Choroid plexus epithelial cell (primary cell): ENCODE measurements around the gene ZNF774.

Experiments
- DNase-seq: peaks from one replicate; pipeline ENCODE4 v3.0.0-alpha.2; 2010; ENCODE audit warnings: low read depth
- H3K4me3 ChIP-seq: 2 replicates; pipeline ENCODE4 v1.5.1; 2011; ENCODE audit warnings: low read depth, mild to moderate bottlenecking, control low read depth, low read length, moderate library complexity
- TF ChIP-seq, protein P1 (sequence below): conservative IDR thresholded peaks from 2 replicates; pipeline ENCODE4 v1.5.1; 2011; ENCODE audit warnings: low read depth, mild to moderate bottlenecking, control low read depth, inconsistent platforms, low read length, moderate library complexity

The ZNF774 gene

DNA sequence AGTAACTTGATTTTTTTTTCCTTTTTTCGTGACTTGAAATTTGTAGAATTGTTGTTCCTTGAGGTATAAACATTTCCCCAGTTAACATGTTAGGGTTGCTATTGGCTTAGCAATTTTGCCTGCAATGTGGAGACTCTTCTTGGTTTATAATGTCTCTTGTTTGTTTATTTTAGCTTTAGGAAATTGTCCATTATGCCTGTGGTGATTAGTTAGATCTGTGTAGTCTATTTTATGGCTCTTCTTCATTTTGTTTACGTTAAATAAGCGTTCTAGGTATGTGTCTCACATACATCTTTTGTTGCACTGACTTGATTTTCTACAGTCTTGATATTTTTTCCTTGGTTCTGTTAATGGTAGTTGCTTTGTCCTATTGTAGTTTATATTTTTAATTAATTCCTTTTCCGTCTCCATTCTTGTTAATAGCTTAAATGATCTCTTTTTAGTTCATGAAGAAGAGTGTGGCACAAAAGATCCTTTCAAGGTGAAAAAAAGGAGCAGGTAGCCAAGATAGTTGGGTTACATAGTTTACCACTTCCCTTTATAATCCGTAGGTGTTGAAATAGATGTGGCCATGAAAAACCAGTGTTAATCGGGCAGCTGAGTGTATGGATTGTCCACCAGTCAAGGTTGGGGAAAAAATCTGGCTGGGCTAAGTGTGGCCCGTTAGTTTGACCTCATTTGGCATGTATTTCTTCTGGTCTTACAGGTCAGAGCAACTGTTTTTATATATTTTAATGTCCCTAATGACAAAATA lies 48.1 kb downstream of the ZNF774 start:
- DNase-seq = no peak
- no peak overlapping the region for H3K4me3 ChIP-seq
- TF ChIP-seq, protein P1, sequence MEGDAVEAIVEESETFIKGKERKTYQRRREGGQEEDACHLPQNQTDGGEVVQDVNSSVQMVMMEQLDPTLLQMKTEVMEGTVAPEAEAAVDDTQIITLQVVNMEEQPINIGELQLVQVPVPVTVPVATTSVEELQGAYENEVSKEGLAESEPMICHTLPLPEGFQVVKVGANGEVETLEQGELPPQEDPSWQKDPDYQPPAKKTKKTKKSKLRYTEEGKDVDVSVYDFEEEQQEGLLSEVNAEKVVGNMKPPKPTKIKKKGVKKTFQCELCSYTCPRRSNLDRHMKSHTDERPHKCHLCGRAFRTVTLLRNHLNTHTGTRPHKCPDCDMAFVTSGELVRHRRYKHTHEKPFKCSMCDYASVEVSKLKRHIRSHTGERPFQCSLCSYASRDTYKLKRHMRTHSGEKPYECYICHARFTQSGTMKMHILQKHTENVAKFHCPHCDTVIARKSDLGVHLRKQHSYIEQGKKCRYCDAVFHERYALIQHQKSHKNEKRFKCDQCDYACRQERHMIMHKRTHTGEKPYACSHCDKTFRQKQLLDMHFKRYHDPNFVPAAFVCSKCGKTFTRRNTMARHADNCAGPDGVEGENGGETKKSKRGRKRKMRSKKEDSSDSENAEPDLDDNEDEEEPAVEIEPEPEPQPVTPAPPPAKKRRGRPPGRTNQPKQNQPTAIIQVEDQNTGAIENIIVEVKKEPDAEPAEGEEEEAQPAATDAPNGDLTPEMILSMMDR = no peak

DNA sequence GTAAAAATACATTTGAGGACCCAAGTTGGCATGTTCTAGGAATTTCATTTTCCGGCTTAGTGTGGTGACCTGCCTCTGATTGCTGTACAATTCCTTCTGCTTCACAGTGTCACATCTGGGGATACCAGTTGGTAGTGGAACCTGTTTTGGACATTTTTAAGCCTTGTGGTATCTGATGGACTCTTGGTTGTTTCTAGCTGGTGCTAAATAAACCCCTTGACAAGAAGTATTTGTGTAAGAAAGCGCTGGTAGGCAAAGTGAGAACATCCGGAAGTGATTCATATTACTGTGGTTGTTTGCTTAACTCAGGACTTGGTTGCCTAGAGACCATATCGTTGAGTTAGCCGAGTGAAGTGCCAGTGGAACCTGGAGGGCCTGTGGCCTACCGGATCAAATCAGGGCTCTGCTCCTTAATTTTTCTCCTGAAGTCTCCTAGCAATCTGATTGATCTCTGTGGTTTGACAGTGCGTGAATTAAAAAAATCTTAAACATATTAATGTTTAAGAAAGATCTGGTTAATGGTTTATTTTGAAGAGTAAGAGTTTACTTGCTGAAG lies 48.8 kb downstream of the ZNF774 start:
- DNase-seq = peak; percentile 97
- H3K4me3 ChIP-seq = peak overlapping the region; percentile 12
- TF ChIP-seq, protein P1 = no peak

DNA sequence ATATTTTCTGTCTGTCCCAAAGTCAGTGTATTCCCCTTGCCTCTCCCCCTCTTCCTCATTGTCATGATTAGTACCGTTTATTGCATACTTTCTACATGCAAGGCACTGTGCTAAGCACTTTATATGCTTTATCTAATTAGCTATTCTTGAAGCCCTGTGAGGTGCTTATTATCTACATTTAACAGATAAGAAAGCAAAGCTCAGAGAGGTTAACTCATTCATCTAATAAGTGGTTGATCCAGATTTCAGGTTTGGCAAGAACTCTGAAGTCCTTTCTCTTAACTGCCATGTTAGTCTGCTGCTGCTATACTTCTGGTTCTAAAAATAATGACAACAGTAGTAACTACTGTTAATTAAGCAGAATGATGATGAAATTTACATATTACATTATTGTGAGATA lies 49.4 kb downstream of the ZNF774 start:
- H3K4me3 ChIP-seq = no peak overlapping the region
- DNase-seq = no peak
- TF ChIP-seq, protein P1 = no peak

DNA sequence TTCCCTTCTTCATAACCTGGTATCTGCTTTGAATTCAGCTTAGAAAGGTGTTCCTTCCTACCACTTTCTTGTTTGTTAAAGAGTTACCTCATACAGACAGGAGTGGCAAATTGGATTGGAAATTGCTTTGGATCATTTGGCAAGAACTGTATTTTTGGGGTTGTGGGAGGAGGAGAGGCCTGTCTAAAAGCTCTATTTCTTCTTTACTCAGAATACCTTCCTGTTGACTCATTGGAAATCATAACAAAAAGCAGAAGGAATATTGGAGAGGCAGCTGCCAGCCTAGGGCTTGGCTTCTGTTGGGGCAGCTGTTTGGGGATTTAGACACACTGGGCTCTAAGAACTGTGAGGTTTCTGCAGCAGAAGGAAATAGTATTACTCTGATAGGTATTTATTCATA lies 50.1 kb downstream of the ZNF774 start:
- TF ChIP-seq, protein P1 = no peak
- no peak overlapping the region for H3K4me3 ChIP-seq
- peak; percentile 71 for DNase-seq

DNA sequence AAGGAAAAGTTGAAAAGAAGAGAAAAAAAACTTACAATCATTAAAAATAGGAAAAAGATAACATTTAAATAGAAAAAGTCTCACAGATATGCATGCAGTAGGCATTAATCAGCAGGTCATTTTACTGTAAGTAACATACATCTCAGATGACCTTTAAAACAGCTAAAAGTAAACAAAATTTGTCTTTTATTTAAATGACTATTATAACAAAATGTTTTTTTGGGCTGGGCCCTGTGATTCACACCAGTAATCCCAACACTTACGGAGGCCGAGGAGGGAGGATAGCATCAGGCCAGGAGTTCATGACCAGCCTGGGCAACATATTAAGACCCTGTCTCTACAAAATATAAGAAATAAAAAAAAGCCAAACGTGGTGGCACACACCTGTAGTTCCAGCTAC lies 50.7 kb downstream of the ZNF774 start:
- TF ChIP-seq, protein P1 = no peak
- no peak for DNase-seq
- no peak overlapping the region for H3K4me3 ChIP-seq

DNA sequence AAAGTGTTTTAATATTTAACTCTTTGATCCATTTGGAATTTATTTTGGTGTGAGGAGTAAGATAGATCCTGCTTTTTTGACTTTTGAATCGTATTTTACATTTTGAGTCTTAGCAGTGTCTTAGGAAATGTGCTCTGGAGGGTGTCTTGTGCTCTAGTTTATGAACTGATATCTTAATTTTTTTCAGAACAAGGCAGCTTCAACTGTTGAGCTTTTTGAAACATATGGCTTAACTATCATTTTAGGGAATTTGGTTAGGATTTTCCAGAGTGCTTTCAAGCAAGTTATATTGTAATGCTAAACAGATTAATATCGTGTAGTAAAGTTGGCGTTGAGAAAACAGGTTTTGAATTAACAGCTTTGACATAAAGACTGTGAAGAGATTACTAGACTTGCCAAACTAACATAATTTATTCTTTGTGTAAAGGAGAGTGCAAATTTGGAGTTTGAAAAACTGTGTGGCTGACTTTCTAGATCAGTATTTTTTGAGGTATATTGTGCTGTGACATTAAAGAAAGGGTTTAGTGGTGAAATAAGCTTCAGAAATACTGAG lies 53.0 kb downstream of the ZNF774 start:
- no peak overlapping the region for H3K4me3 ChIP-seq
- DNase-seq = no peak
- TF ChIP-seq, protein P1 = no peak
